Keratinocyte (primary cell): Measurements from ENCODE around the gene FERMT3. TPM values are rescaled to one million over a fixed set of nuclear protein-coding genes. Genes with fewer than 3 reads are reported as not detected.

Experiments used
- DNase-seq: peaks from one replicate; pipeline ENCODE4 v3.0.0-alpha.2; 2011; ENCODE audit warnings: low read depth, missing footprints, low spot score
- FAIRE-seq: peaks from 2 replicates; lab custom pipeline; 2011; peaks lifted over from hg19 to GRCh38; lab: Jason Lieb, UNC
- H2AFZ ChIP-seq: 2 replicates; pipeline ENCODE4 v1.6.0; 2012; ENCODE audit warnings: low read length, control low read depth, inconsistent platforms; ENCODE audit not compliant: control insufficient read depth
- H3K27ac ChIP-seq: 2 replicates; pipeline ENCODE4 v1.5.1; 2011; ENCODE audit warnings: low read length; ENCODE audit not compliant: control insufficient read depth, insufficient read depth
- H3K27me3 ChIP-seq: 3 replicates; pipeline ENCODE4 v1.6.0; 2011; ENCODE audit warnings: low read length; ENCODE audit not compliant: control insufficient read depth, insufficient read depth; ENCODE audit errors: extremely low read depth
- H3K36me3 ChIP-seq, 2 experiments: 2 replicates in 1 of 2; 3 replicates in 1 of 2; pipeline ENCODE4 v1.5.1; 2011; ENCODE audit warnings: low read length in 2 of 2, mild to moderate bottlenecking in 1 of 2; ENCODE audit not compliant: control insufficient read depth in 2 of 2, insufficient read depth in 2 of 2; ENCODE audit errors: extremely low read depth in 1 of 2
- H3K4me1 ChIP-seq: 3 replicates; pipeline ENCODE4 v1.5.1; 2011; ENCODE audit warnings: low read length; ENCODE audit not compliant: control insufficient read depth, insufficient read depth; ENCODE audit errors: extremely low read depth
- H3K4me2 ChIP-seq: 3 replicates; pipeline ENCODE4 v1.6.0; 2011; ENCODE audit warnings: low read depth, low read length; ENCODE audit not compliant: control insufficient read depth, insufficient read depth; ENCODE audit errors: extremely low read depth
- H3K4me3 ChIP-seq, 3 experiments: fragments of 200-600 bp in 1 of 3; sonication (generic) in 1 of 3; 2 replicates in 2 of 3; 3 replicates in 1 of 3; pipeline ENCODE4 v1.5.1; 2011 to 2016; ENCODE audit warnings: low read length in 3 of 3, mild to moderate bottlenecking in 3 of 3, control low read depth in 2 of 3, inconsistent platforms in 1 of 3, low read depth in 1 of 3, mixed read lengths in 1 of 3, mixed run types in 1 of 3, moderate library complexity in 1 of 3; ENCODE audit not compliant: control insufficient read depth in 2 of 3, insufficient read depth in 2 of 3; ENCODE audit errors: extremely low read depth in 1 of 3
- H3K79me2 ChIP-seq: 2 replicates; pipeline ENCODE4 v1.6.0; 2012; ENCODE audit warnings: low read length; ENCODE audit not compliant: control insufficient read depth, insufficient read depth
- H3K9ac ChIP-seq: 3 replicates; pipeline ENCODE4 v1.6.0; 2011; ENCODE audit warnings: low read length; ENCODE audit not compliant: control insufficient read depth, insufficient read depth; ENCODE audit errors: extremely low read depth
- H3K9me1 ChIP-seq: 3 replicates; pipeline ENCODE4 v1.6.0; 2011; ENCODE audit warnings: low read length; ENCODE audit not compliant: control insufficient read depth, insufficient read depth; ENCODE audit errors: extremely low read depth
- H3K9me3 ChIP-seq: 2 replicates; pipeline ENCODE4 v1.5.1; 2012; ENCODE audit warnings: low read depth, low read length; ENCODE audit not compliant: control insufficient read depth
- H4K20me1 ChIP-seq: 3 replicates; pipeline ENCODE4 v1.6.0; 2011; ENCODE audit warnings: low read length; ENCODE audit not compliant: control insufficient read depth, insufficient read depth; ENCODE audit errors: extremely low read depth
- CTCF ChIP-seq, 3 experiments: IDR thresholded peaks in 1 of 3; conservative IDR thresholded peaks in 1 of 3; optimal IDR thresholded peaks in 1 of 3; 2 replicates in 2 of 3; 3 replicates in 1 of 3; pipeline versions ENCODE3 to v1.5.1; 2011; ENCODE audit warnings: low read length in 3 of 3, mild to moderate bottlenecking in 3 of 3, moderate library complexity in 2 of 3, control low read depth in 1 of 3, inconsistent platforms in 1 of 3; ENCODE audit not compliant: insufficient read depth in 2 of 3; ENCODE audit errors: extremely low read depth in 1 of 3
- EZH2 ChIP-seq: IDR thresholded peaks from one replicate; pipeline ENCODE4 v1.6.1; 2012; ENCODE audit warnings: inconsistent platforms, mild to moderate bottlenecking, low read length, moderate library complexity
- dilution Hi-C: fragments of 300-500 bp; cut with MboI; formaldehyde crosslinking; loops from one replicate; pipeline ENCODE4 v1.7.0; 2020; ENCODE audit warnings: low sequenced_read_pairs; ENCODE audit not compliant: extremely low pct_ligation_motif_present
- polyA plus RNA-seq, 5 experiments: library from polyadenylated mRNA; depleted of rRNA in 3 of 5; stranded (reverse) in 3 of 5; stranded (forward) in 1 of 5; unstranded in 1 of 5; fragments of >200 nt; gene quantifications; 1 replicate in 1 of 5; 2 replicates in 3 of 5; 3 replicates in 1 of 5; pipeline versions ENCODE4 v1.2.1 to v1.2.3, GENCODE V29; 2011 to 2012; ENCODE audit warnings: missing spikeins in 2 of 5, low read depth in 1 of 5, low replicate concordance in 1 of 5

FERMT3 gene
- polyA plus RNA-seq, 1 donor (not counting 4 experiments of a cell fraction or from before 2014, with no cell fraction given) = 0.98 TPM

GRCh38 chr11:64248578-64248977 is 42.1 kb downstream of the FERMT3 start:
- dilution Hi-C loops = no loop called here
- no peak for FAIRE-seq
- Histone ChIP-seq H3K4me2 (no peak overlapping the region), H3K9me3 (no peaks in the 10 kb centered on the region), H3K4me3 (no peak overlapping the region), H3K27me3 (no peaks in the 10 kb centered on the region), H3K9ac (no peak overlapping the region), H4K20me1 (peaks cover 8% of the 10 kb centered on the region), H2AFZ (no peak overlapping the region), H3K79me2 (peaks cover 41% of the 10 kb centered on the region), H3K27ac (no peak overlapping the region), H3K9me1 (no peaks in the 10 kb centered on the region), H3K4me1 (peaks cover 34% of the 10 kb centered on the region), H3K36me3 (peaks cover 4 to 15% of the 10 kb centered on the region in 2 experiments)
- no peak for DNase-seq
- TF ChIP-seq EZH2 = no peak
- TF ChIP-seq CTCF (optimal IDR thresholded peaks at IDR 0.05 in 1 of 3, IDR thresholded peaks at IDR 0.05 in 1 of 3, conservative IDR thresholded peaks at IDR 0.05 in 1 of 3; ENCODE audit: extremely low read depth in 1 of 3, insufficient read depth in 2 of 3, low read length in 3 of 3) = no peak

DNA sequence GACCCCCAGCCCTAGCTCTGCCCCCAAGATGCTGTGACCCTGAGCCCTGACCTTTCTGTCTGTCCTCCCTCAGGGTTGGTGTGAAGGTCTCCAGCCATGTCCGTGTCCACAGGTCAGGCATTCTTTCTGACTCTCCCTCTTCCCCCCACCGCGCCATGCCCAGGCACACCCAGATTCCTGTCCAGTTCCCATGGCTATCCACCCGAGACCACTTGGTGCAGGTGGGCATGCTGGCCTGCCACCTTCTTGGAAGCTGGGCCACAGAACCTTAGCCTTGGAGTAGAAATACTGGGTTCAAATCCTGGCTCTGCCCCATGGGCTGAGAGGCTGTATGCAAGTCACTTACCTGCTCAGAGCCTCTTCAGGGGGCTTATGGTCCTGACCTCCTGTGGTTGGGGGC is 42.5 kb downstream of the FERMT3 start:
- FAIRE-seq = no peak
- DNase-seq = no peak
- Histone ChIP-seq H3K27me3 (no peaks in the 10 kb centered on the region), H3K27ac (no peak overlapping the region), H3K4me3 (no peak overlapping the region), H3K9me3 (no peaks in the 10 kb centered on the region), H4K20me1 (peaks cover 8% of the 10 kb centered on the region), H3K4me2 (no peak overlapping the region), H3K4me1 (peaks cover 31% of the 10 kb centered on the region), H2AFZ (no peak overlapping the region), H3K9me1 (no peaks in the 10 kb centered on the region), H3K36me3 (peaks cover 4 to 12% of the 10 kb centered on the region in 2 experiments), H3K9ac (no peak overlapping the region), H3K79me2 (peaks cover 45% of the 10 kb centered on the region)
- TF ChIP-seq CTCF (optimal IDR thresholded peaks at IDR 0.05 in 1 of 3, IDR thresholded peaks at IDR 0.05 in 1 of 3, conservative IDR thresholded peaks at IDR 0.05 in 1 of 3; ENCODE audit: extremely low read depth in 1 of 3, insufficient read depth in 2 of 3, low read length in 3 of 3) = no peak
- TF ChIP-seq EZH2 = no peak
- dilution Hi-C loops = no loop called here
